Measurements from ENCODE around the gene TKT. TPM values are rescaled to one million over a fixed set of nuclear protein-coding genes. Genes with fewer than 3 reads are reported as not detected.
A peak's percentile ranks its signal among the peaks of the same experiment; 100 is the strongest.

Gene TKT
- total RNA-seq, 1 experiment from 2014 or later: 634 TPM

GRCh38 chr3:53238886-53239285, 16.9 kb downstream of the TKT start:
- peak overlapping the region; percentile 82 for H3K27ac ChIP-seq (ENCODE audit: low read depth, low read length)
- TF ChIP-seq CTCF (IDR thresholded peaks at IDR 0.05 in 2 of 3, conservative IDR thresholded peaks at IDR 0.05 in 1 of 3; ENCODE audit: borderline replicate concordance in 1 of 3, insufficient read depth in 1 of 3, low read depth in 2 of 3, low read length in 2 of 3) (no peak), SRF (IDR thresholded peaks at IDR 0.05; ENCODE audit: low read depth) (no peak), CEBPB (IDR thresholded peaks at IDR 0.05; ENCODE audit: low read depth) (no peak), SIN3A (IDR thresholded peaks at IDR 0.05; ENCODE audit: low read depth) (no peak), EZH2 (IDR thresholded peaks at IDR 0.05) (no peak), ZNF274 (IDR thresholded peaks at IDR 0.05; ENCODE audit: low read depth, low read length) (no peak), CBX3 (IDR thresholded peaks at IDR 0.05; ENCODE audit: low read depth) (no peak)
- no peaks in the 10 kb centered on the region for H3K9me3 ChIP-seq (ENCODE audit: control insufficient read depth in 1 of 2, insufficient read depth in 1 of 2, low read depth in 1 of 2, low read length in 2 of 2)
- no peak overlapping the region for H2AFZ ChIP-seq (ENCODE audit: low read depth, low read length, poor library complexity, severe bottlenecking)
- DNase-seq (ENCODE audit: low read depth, low spot score) (no peak), ATAC-seq (no peak)
- H3K4me1 ChIP-seq (ENCODE audit: control insufficient read depth in 1 of 2, insufficient read depth in 2 of 2, low read length in 2 of 2): peaks cover 62 to 86% of the 10 kb centered on the region in 2 experiments
- intact Hi-C loops (cut with micrococcal nuclease): no loop called here
- ChIA-PET POLR2A (interaction anchor here (1.3 kb wide), 1 partner anchor 16 kb away, joined by 4 read pairs; no protein-coding TSS in a partner anchor), CTCF (no interaction called here), RAD21 (ENCODE audit: low non-redundant PET in 1 of 2, low total read pairs in 2 of 2, uncharacterized antibody in 2 of 2, unreplicated experiment in 2 of 2) (no interaction called here)
- BruUV-seq (replicated peaks): TSS peak; percentile 33
- H3K79me2 ChIP-seq (ENCODE audit: insufficient read depth, low read length): peaks cover 96% of the 10 kb centered on the region
- H3K4me2 ChIP-seq (ENCODE audit: low read length): peak overlapping the region; percentile 71
- peaks cover 23 to 67% of the 10 kb centered on the region in 2 experiments for H3K36me3 ChIP-seq (ENCODE audit: control insufficient read depth in 1 of 2, insufficient read depth in 2 of 2, low read length in 2 of 2)
- H3K9ac ChIP-seq (ENCODE audit: low read length): peak overlapping the region; percentile 34; the same call in 1 of the 2 replicates
- H3K9me2 ChIP-seq (ENCODE audit: insufficient read depth): no peaks in the 10 kb centered on the region
- H3K27me3 ChIP-seq (ENCODE audit: insufficient read depth, low read length): no peaks in the 10 kb centered on the region
- no peak overlapping the region for H3K4me3 ChIP-seq (replicated peaks in 1 of 2; ENCODE audit: low read depth in 1 of 2, low read length in 2 of 2)
- H4K20me1 ChIP-seq (ENCODE audit: insufficient read depth): peaks cover under 1% of the 10 kb centered on the region; the same call in 1 of the 2 replicates

All from HCT116 (cell line).